PC-9 (cell line): ENCODE measurements around the gene FOXN3.

Source experiments
- EZH2 ChIP-seq: fragments of 200-600 bp; sonication (generic); IDR thresholded peaks from 2 replicates; pipeline ENCODE4 v1.8.0; 2017; ENCODE audit warnings: antibody characterized with exemption, low read depth
- TF ChIP-seq, protein P1 (sequence below): fragments of 200-600 bp; sonication (generic); conservative IDR thresholded peaks from 2 replicates; pipeline ENCODE4 v1.6.1; 2017; ENCODE audit warnings: mixed run types, antibody characterized with exemption, mild to moderate bottlenecking, moderate library complexity

DNA sequence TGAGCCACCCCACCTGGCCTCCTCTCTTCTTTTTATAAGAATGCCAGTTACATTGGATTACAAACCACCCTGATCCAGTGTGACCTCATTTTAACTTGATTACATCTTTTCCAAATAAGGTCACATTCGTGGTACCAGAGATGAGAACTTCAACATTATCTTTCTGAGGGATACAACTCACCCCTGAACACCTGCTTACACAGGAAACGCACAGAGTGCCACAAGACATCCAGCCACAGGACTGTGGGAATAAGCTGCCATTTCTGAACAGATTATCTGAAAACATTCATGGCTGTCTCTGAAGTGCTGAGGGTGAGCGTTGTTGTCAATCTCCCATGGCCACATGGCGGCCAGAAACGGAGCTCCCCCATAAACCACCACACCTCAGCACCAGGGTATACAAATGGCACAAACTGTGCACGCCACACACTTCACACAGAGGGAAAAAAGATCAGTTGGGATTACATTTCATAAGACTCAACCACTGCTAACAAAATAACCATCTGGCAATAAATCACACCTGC, 23.7 kb downstream of the FOXN3 start:
- TF ChIP-seq EZH2 = no peak
- TF ChIP-seq, protein P1, sequence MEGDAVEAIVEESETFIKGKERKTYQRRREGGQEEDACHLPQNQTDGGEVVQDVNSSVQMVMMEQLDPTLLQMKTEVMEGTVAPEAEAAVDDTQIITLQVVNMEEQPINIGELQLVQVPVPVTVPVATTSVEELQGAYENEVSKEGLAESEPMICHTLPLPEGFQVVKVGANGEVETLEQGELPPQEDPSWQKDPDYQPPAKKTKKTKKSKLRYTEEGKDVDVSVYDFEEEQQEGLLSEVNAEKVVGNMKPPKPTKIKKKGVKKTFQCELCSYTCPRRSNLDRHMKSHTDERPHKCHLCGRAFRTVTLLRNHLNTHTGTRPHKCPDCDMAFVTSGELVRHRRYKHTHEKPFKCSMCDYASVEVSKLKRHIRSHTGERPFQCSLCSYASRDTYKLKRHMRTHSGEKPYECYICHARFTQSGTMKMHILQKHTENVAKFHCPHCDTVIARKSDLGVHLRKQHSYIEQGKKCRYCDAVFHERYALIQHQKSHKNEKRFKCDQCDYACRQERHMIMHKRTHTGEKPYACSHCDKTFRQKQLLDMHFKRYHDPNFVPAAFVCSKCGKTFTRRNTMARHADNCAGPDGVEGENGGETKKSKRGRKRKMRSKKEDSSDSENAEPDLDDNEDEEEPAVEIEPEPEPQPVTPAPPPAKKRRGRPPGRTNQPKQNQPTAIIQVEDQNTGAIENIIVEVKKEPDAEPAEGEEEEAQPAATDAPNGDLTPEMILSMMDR = no peak
